Measurements from ENCODE around the gene GLTP. TPM values are rescaled to one million over a fixed set of nuclear protein-coding genes. Genes with fewer than 3 reads are reported as not detected.
"Not testable (repeated sequence)": the region's sequence is repeated elsewhere in the genome, so short reads cannot be mapped to it uniquely, and the experiment has no call there.

GLTP gene
- total RNA-seq, 4 donors from 2014 or later: 18.3 to 34.0 (median 22.4) TPM

- H3K27me3 ChIP-seq: no peaks in the 10 kb centered on the region
- DNase-seq: no peak
- no peaks in the 10 kb centered on the region for H3K9me3 ChIP-seq
- no peak overlapping the region for H3K27ac ChIP-seq
- no peaks in the 10 kb centered on the region for H3K4me1 ChIP-seq
- no peak for TF ChIP-seq CTCF (IDR thresholded peaks at IDR 0.05 in 4 of 5, conservative IDR thresholded peaks at IDR 0.05 in 1 of 5)
- peaks cover 0 to 19% of the 10 kb centered on the region in 2 donors for H3K36me3 ChIP-seq
- in situ Hi-C loops (cut with MboI; ENCODE audit: low sequenced_read_pairs in 4 of 4) (no loop called here), intact Hi-C loops (cut with DNase I; ENCODE audit: low total_unique reads) (no loop called here)
- H3K4me3 ChIP-seq: no peak overlapping the region
- ATAC-seq: no peak
Observed at GRCh38 chr12:109857715-109858114, 22.6 kb downstream of the GLTP start.

- Histone ChIP-seq H3K27me3 (no peaks in the 10 kb centered on the region), H3K4me3 (no peak overlapping the region), H3K9me3 (no peaks in the 10 kb centered on the region), H3K36me3 (peaks cover 0 to 19% of the 10 kb centered on the region in 2 donors), H3K4me1 (no peaks in the 10 kb centered on the region), H3K27ac (no peak overlapping the region)
- no peak for DNase-seq
- intact Hi-C loops (cut with DNase I; ENCODE audit: low total_unique reads) (no loop called here), in situ Hi-C loops (cut with MboI; ENCODE audit: low sequenced_read_pairs in 4 of 4) (no loop called here)
- ATAC-seq: no peak
- TF ChIP-seq CTCF (IDR thresholded peaks at IDR 0.05 in 4 of 5, conservative IDR thresholded peaks at IDR 0.05 in 1 of 5): no peak
- TF ChIP-seq POLR2A (IDR thresholded peaks at IDR 0.05): no peak
Observed at GRCh38 chr12:109855377-109855776, 25.0 kb downstream of the GLTP start.

GRCh38 chr12:109850518-109850917 lies 29.8 kb downstream of the GLTP start:
- H3K36me3 ChIP-seq; H3K27me3 ChIP-seq; DNase-seq; H3K9me3 ChIP-seq; ATAC-seq; H3K27ac ChIP-seq; H3K4me3 ChIP-seq; H3K4me1 ChIP-seq; in situ Hi-C loops (cut with MboI; ENCODE audit: low sequenced_read_pairs in 4 of 4); intact Hi-C loops (cut with DNase I; ENCODE audit: low total_unique reads): not testable (repeated sequence)

- DNase-seq: no peak
- Histone ChIP-seq H3K9me3 (no peaks in the 10 kb centered on the region), H3K4me1 (no peaks in the 10 kb centered on the region), H3K27ac (no peak overlapping the region), H3K27me3 (no peaks in the 10 kb centered on the region), H3K4me3 (no peak overlapping the region), H3K36me3 (no peaks in the 10 kb centered on the region)
- in situ Hi-C loops (cut with MboI; ENCODE audit: low sequenced_read_pairs in 4 of 4): no loop called here
- TF ChIP-seq POLR2A (IDR thresholded peaks at IDR 0.05): no peak
- intact Hi-C loops (cut with DNase I; ENCODE audit: low total_unique reads): loop anchor here (5.0 kb wide), 1 partner anchor 35 kb away; the partner anchor contains the start of gene GLTP
- ATAC-seq: no peak
Observed at GRCh38 chr12:109847142-109847735, 33.1 kb downstream of the GLTP start.

GRCh38 chr12:109845824-109846205 lies 34.5 kb downstream of the GLTP start:
- H3K27ac ChIP-seq: no peak overlapping the region
- H3K4me3 ChIP-seq: peak overlapping the region in 1 of 4 donors; percentile 24

More at GRCh38 chr12:109845824-109846205, 34.5 kb downstream of the GLTP start:
- Histone ChIP-seq H3K27me3 (no peaks in the 10 kb centered on the region), H3K9me3 (no peaks in the 10 kb centered on the region), H3K36me3 (no peaks in the 10 kb centered on the region), H3K4me1 (no peaks in the 10 kb centered on the region)
- intact Hi-C loops (cut with DNase I; ENCODE audit: low total_unique reads) (loop anchor here (2.0 to 5.0 kb wide), 2 partner anchors 36 to 41 kb away; partner anchors contain the start of gene GLTP), in situ Hi-C loops (cut with MboI; ENCODE audit: low sequenced_read_pairs in 4 of 4) (no loop called here)
- no peak for TF ChIP-seq CTCF (IDR thresholded peaks at IDR 0.05 in 4 of 5, conservative IDR thresholded peaks at IDR 0.05 in 1 of 5)
- TF ChIP-seq POLR2A (IDR thresholded peaks at IDR 0.05): no peak
- no peak for DNase-seq
- no peak for ATAC-seq
